Measurements from ENCODE around the gene SETD4. TPM values are rescaled to one million over a fixed set of nuclear protein-coding genes. Genes with fewer than 3 reads are reported as not detected.

SETD4 gene
- total and polyA plus RNA-seq, 2 of the 8 experiments (the other 6 are each of a cell fraction or from before 2014, with no cell fraction given), result 20.1 to 46.6 TPM

DNA sequence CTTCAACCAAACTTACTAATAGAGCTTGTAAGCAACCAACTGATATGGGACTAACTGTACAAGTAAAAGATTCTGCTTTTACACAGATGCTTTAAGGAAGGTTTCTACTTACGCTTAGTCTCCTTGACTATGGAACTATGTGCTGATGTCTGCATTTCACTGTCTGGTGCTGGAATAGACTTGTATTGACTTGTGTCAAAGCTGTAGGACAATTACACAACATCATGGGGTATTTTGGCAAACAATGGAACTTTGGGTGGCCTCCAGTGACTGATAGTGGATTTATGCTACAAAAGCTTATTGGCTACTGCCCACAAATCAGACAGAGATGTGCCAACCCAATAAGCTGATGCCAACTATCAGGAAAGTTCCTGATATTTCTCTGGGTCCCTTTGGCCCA is 20.1 kb upstream of the SETD4 start:
- no peaks in the 10 kb centered on the region for H3K36me3 ChIP-seq (ENCODE audit: control insufficient read depth in 2 of 4, insufficient read depth in 4 of 4, low read length in 3 of 4)
- H4K8ac ChIP-seq (ENCODE audit: extremely low read depth, insufficient read depth, low read length), result no peak overlapping the region
- H2BK120ac ChIP-seq (replicated peaks; ENCODE audit: low read depth, low read length), result no peak overlapping the region
- POLR2A ChIA-PET (ENCODE audit: partially characterized antibody), result interaction anchor here (1.0 to 1.6 kb wide), 2 partner anchors 10 to 21 kb away, joined by 3 to 7 read pairs; partner anchors contain the start of gene CBR1
- no peak overlapping the region for H3K4me3 ChIP-seq (ENCODE audit: extremely low read depth in 1 of 4, insufficient read depth in 2 of 4, low read depth in 3 of 4, low read length in 4 of 4)
- H3K27ac ChIP-seq (ENCODE audit: low read depth, low read length), result no peak overlapping the region
- H2BK15ac ChIP-seq (ENCODE audit: low read length), result no peak overlapping the region
- no peak overlapping the region for H2BK5ac ChIP-seq (ENCODE audit: low read depth, low read length)
- no peaks in the 10 kb centered on the region for H3K9me3 ChIP-seq (ENCODE audit: insufficient read depth in 2 of 2, low read depth in 1 of 2, low read length in 1 of 2)
- 88% methylated on average over 1 of the region's 1 CpG; no CpG with 5 or more reads in 1 of the 2 experiments for WGBS, 2 experiments (ENCODE audit: extremely low coverage in 1 of 2, insufficient coverage in 1 of 2, insufficient read length in 1 of 2, insufficient replicate concordance in 2 of 2, low coverage in 1 of 2, low lambda C conversion rate in 2 of 2, missing lambda C conversion rate in 1 of 2)
- H3K79me1 ChIP-seq (ENCODE audit: low read depth, low read length), result no peaks in the 10 kb centered on the region
- H3K14ac ChIP-seq (ENCODE audit: insufficient read length), result no peak overlapping the region
- H3K9ac ChIP-seq (replicated peaks in 1 of 4; ENCODE audit: extremely low read depth in 1 of 4, low read depth in 3 of 4, low read length in 3 of 4), result no peak overlapping the region
- DNase-seq (ENCODE audit: low read depth in 1 of 2, low spot score in 2 of 2) (no peak), FAIRE-seq (no peak)
- no peak overlapping the region for H2BK20ac ChIP-seq (ENCODE audit: low read length)
- no peak overlapping the region for H3K4me2 ChIP-seq (ENCODE audit: insufficient read depth in 1 of 2, low read depth in 2 of 2, low read length in 2 of 2)
- H3K4me1 ChIP-seq (replicated peaks in 1 of 4; ENCODE audit: control insufficient read depth in 3 of 4, insufficient read depth in 4 of 4, low read length in 3 of 4), result peaks cover 0 to under 1% (median under 1%) of the 10 kb centered on the region in 4 experiments; a peak in 2 of 7 replicates
- H4K91ac ChIP-seq (replicated peaks; ENCODE audit: insufficient read length, low read length), result no peak overlapping the region
- H2BK12ac ChIP-seq (ENCODE audit: low read depth, low read length), result no peak overlapping the region
- H2AK5ac ChIP-seq (ENCODE audit: low read depth, low read length), result no peak overlapping the region
- no peak overlapping the region for H3K23ac ChIP-seq (ENCODE audit: insufficient read length)
- H3K23me2 ChIP-seq (ENCODE audit: low read depth, low read length), result no peaks in the 10 kb centered on the region
- no peaks in the 10 kb centered on the region for H4K20me1 ChIP-seq (replicated peaks in 1 of 2; ENCODE audit: control insufficient read depth in 1 of 2, insufficient read depth in 2 of 2, low read length in 2 of 2)
- H3K27me3 ChIP-seq (replicated peaks in 1 of 4; ENCODE audit: control insufficient read depth in 3 of 4, extremely low read depth in 1 of 4, insufficient read depth in 3 of 4, low read length in 3 of 4), result no peaks in the 10 kb centered on the region; a peak in 1 of 7 replicates
- H3K4ac ChIP-seq (replicated peaks; ENCODE audit: insufficient read length, low read depth, low read length), result no peak overlapping the region
- no peaks in the 10 kb centered on the region for H3K79me2 ChIP-seq (ENCODE audit: control insufficient read depth in 1 of 2, insufficient read depth in 2 of 2, low read length in 2 of 2)
- no peak overlapping the region for H2AFZ ChIP-seq (ENCODE audit: low read length)
- CTCF ChIA-PET (ENCODE audit: partially characterized antibody), result interaction anchor here (0.6 to 3.0 kb wide), 3 partner anchors 24 to 32 kb away, joined by 3 to 8 read pairs (median 3); no protein-coding TSS in a partner anchor
- no peak overlapping the region for H3K56ac ChIP-seq (replicated peaks; ENCODE audit: insufficient read length, low read depth, low read length)
- H3K18ac ChIP-seq (ENCODE audit: extremely low read depth, low read length), result no peak overlapping the region
- H4K5ac ChIP-seq (ENCODE audit: insufficient read length, low read depth, low read length), result no peak overlapping the region
- no peak for TF ChIP-seq HDAC6 (IDR thresholded peaks at IDR 0.05; ENCODE audit: low read depth, low read length)
- no peak for TF ChIP-seq SIX5 (IDR thresholded peaks at IDR 0.05; ENCODE audit: low read depth, low read length)
- TF ChIP-seq EZH2 (IDR thresholded peaks at IDR 0.05; ENCODE audit: low read depth, low read length, severe bottlenecking), result no peak
- TF ChIP-seq, protein P1, sequence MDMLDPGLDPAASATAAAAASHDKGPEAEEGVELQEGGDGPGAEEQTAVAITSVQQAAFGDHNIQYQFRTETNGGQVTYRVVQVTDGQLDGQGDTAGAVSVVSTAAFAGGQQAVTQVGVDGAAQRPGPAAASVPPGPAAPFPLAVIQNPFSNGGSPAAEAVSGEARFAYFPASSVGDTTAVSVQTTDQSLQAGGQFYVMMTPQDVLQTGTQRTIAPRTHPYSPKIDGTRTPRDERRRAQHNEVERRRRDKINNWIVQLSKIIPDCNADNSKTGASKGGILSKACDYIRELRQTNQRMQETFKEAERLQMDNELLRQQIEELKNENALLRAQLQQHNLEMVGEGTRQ (IDR thresholded peaks at IDR 0.05; ENCODE audit: low read length), result no peak
- TF ChIP-seq TCF12 (IDR thresholded peaks at IDR 0.05; ENCODE audit: low read depth, low read length), result no peak
- TF ChIP-seq YY1 (IDR thresholded peaks at IDR 0.05; ENCODE audit: low read depth, low read length), result no peak
- TF ChIP-seq NRF1 (IDR thresholded peaks at IDR 0.05; ENCODE audit: low read depth, low read length), result no peak
- TF ChIP-seq JUN (IDR thresholded peaks at IDR 0.05; ENCODE audit: low read depth, low read length), result no peak
- TF ChIP-seq, protein P2, sequence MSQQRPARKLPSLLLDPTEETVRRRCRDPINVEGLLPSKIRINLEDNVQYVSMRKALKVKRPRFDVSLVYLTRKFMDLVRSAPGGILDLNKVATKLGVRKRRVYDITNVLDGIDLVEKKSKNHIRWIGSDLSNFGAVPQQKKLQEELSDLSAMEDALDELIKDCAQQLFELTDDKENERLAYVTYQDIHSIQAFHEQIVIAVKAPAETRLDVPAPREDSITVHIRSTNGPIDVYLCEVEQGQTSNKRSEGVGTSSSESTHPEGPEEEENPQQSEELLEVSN (IDR thresholded peaks at IDR 0.05), result no peak
